SH-SY5Y (cell line): ENCODE results near the gene FZR1.

Source experiments
- GATA2 ChIP-seq: IDR thresholded peaks from 2 replicates; pipeline ENCODE4 v1.6.1; 2011; ENCODE audit warnings: mild to moderate bottlenecking, low read depth, low read length
- GATA3 ChIP-seq: IDR thresholded peaks from 2 replicates; pipeline ENCODE4 v1.6.1; 2011; ENCODE audit warnings: low read depth, mild to moderate bottlenecking, low read length, moderate library complexity

GRCh38 chr19:3497757-3498520 lies 8.2 kb upstream of the FZR1 start:
- TF ChIP-seq GATA3, result no peak
- TF ChIP-seq GATA2, result no peak
